Fibroblast of lung (primary cell): ENCODE measurements around the gene MAPK1IP1L. TPM values are rescaled to one million over a fixed set of nuclear protein-coding genes. Genes with fewer than 3 reads are reported as not detected.

Experiments
- DNase-seq, 2 donors: peaks; one replicate each; pipeline versions ENCODE4 v3.0.0 to v3.0.0-alpha.2; 2010; ENCODE audit warnings: low read depth in 2 of 2
- H2AFZ ChIP-seq: 2 replicates; pipeline ENCODE4 v1.5.1; 2012; ENCODE audit warnings: low read length, control low read depth, inconsistent platforms
- H3K27ac ChIP-seq: 2 replicates; pipeline ENCODE4 v1.5.1; 2011; ENCODE audit warnings: low read length, control low read depth; ENCODE audit not compliant: insufficient read depth
- H3K27me3 ChIP-seq: 2 replicates; pipeline ENCODE4 v1.5.1; 2011; ENCODE audit warnings: mild to moderate bottlenecking, low read length; ENCODE audit not compliant: control insufficient read depth, insufficient read depth
- H3K36me3 ChIP-seq: 2 replicates; pipeline ENCODE4 v1.5.1; 2011; ENCODE audit warnings: low read length; ENCODE audit not compliant: control insufficient read depth, insufficient read depth
- H3K4me1 ChIP-seq: 2 replicates; pipeline ENCODE4 v1.5.1; 2011; ENCODE audit warnings: low read length; ENCODE audit not compliant: control insufficient read depth, insufficient read depth; ENCODE audit errors: extremely low read depth
- H3K4me2 ChIP-seq: 2 replicates; pipeline ENCODE4 v1.5.1; 2011; ENCODE audit warnings: low read length, control low read depth; ENCODE audit not compliant: insufficient read depth; ENCODE audit errors: extremely low read depth
- H3K4me3 ChIP-seq, 4 experiments: fragments of 200-600 bp in 1 of 4; sonication (generic) in 1 of 4; replicated peaks in 1 of 4; 2 replicates each; pipeline ENCODE4 v1.5.1; 2011 to 2016; ENCODE audit warnings: low read length in 4 of 4, low read depth in 3 of 4, mild to moderate bottlenecking in 3 of 4, control low read depth in 2 of 4, inconsistent platforms in 1 of 4, mixed read lengths in 1 of 4; ENCODE audit not compliant: insufficient read depth in 1 of 4; ENCODE audit errors: control extremely low read depth in 1 of 4
- H3K79me2 ChIP-seq: 2 replicates; pipeline ENCODE4 v1.5.1; 2012; ENCODE audit warnings: mild to moderate bottlenecking, low read length, inconsistent platforms; ENCODE audit not compliant: control insufficient read depth, insufficient read depth
- H3K9ac ChIP-seq: 2 replicates; pipeline ENCODE4 v1.5.1; 2011; ENCODE audit warnings: mild to moderate bottlenecking, low read length, control low read depth; ENCODE audit not compliant: insufficient read depth
- H3K9me3 ChIP-seq: 2 replicates; pipeline ENCODE4 v1.5.1; 2012; ENCODE audit warnings: low read depth, low read length; ENCODE audit not compliant: control insufficient read depth, insufficient read depth
- H4K20me1 ChIP-seq: 2 replicates; pipeline ENCODE4 v1.5.1; 2011; ENCODE audit warnings: low read length; ENCODE audit not compliant: control insufficient read depth, insufficient read depth; ENCODE audit errors: extremely low read depth
- EZH2 ChIP-seq: IDR thresholded peaks from 2 replicates; pipeline ENCODE4 v1.5.1; 2012; ENCODE audit warnings: low read length, control low read depth, mild to moderate bottlenecking; ENCODE audit errors: missing control alignments
- polyA plus RNA-seq, 2 donors: library from polyadenylated mRNA; depleted of rRNA in 1 of 2; stranded (reverse) in 1 of 2; unstranded in 1 of 2; fragments of >200 nt; gene quantifications; 2 replicates each; pipeline ENCODE4 v1.2.1, GENCODE V29; 2011 to 2012; ENCODE audit warnings: missing spikeins in 1 of 2
- total RNA-seq: library from RNA; depleted of rRNA; stranded (reverse); fragments of >200 nt; gene quantifications from 2 replicates; pipeline ENCODE4 v1.2.1, GENCODE V29; 2014
- TF ChIP-seq, protein P1 (sequence below), 2 donors: IDR thresholded peaks in 1 of 2; conservative IDR thresholded peaks in 1 of 2; 1 replicate in 1 of 2; 2 replicates in 1 of 2; pipeline ENCODE4 v1.5.1; 2011 to 2012; ENCODE audit warnings: low read length in 2 of 2, control low read depth in 1 of 2, inconsistent platforms in 1 of 2, low read depth in 1 of 2, mild to moderate bottlenecking in 1 of 2

Gene MAPK1IP1L
- total and polyA plus RNA-seq, 2 donors (not counting 1 experiment from before 2014, with no cell fraction given) = 16.5 to 82.3 TPM

- Histone ChIP-seq H3K79me2 (no peaks in the 10 kb centered on the region), H4K20me1 (no peaks in the 10 kb centered on the region), H3K9ac (no peak overlapping the region), H3K36me3 (no peaks in the 10 kb centered on the region), H3K27me3 (no peaks in the 10 kb centered on the region), H3K27ac (no peak overlapping the region), H3K4me1 (peaks cover 10% of the 10 kb centered on the region), H3K9me3 (no peaks in the 10 kb centered on the region), H3K4me2 (no peak overlapping the region), H3K4me3 (no peak overlapping the region), H2AFZ (no peak overlapping the region)
- TF ChIP-seq, protein P1, sequence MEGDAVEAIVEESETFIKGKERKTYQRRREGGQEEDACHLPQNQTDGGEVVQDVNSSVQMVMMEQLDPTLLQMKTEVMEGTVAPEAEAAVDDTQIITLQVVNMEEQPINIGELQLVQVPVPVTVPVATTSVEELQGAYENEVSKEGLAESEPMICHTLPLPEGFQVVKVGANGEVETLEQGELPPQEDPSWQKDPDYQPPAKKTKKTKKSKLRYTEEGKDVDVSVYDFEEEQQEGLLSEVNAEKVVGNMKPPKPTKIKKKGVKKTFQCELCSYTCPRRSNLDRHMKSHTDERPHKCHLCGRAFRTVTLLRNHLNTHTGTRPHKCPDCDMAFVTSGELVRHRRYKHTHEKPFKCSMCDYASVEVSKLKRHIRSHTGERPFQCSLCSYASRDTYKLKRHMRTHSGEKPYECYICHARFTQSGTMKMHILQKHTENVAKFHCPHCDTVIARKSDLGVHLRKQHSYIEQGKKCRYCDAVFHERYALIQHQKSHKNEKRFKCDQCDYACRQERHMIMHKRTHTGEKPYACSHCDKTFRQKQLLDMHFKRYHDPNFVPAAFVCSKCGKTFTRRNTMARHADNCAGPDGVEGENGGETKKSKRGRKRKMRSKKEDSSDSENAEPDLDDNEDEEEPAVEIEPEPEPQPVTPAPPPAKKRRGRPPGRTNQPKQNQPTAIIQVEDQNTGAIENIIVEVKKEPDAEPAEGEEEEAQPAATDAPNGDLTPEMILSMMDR (conservative IDR thresholded peaks at IDR 0.05 in 1 of 2, IDR thresholded peaks at IDR 0.05 in 1 of 2; ENCODE audit: low read depth in 1 of 2, low read length in 2 of 2) = no peak
- TF ChIP-seq EZH2 = no peak
- DNase-seq = no peak
These were observed 59.8 kb downstream of the MAPK1IP1L start for GRCh38 chr14:55111122-55111708.

DNA sequence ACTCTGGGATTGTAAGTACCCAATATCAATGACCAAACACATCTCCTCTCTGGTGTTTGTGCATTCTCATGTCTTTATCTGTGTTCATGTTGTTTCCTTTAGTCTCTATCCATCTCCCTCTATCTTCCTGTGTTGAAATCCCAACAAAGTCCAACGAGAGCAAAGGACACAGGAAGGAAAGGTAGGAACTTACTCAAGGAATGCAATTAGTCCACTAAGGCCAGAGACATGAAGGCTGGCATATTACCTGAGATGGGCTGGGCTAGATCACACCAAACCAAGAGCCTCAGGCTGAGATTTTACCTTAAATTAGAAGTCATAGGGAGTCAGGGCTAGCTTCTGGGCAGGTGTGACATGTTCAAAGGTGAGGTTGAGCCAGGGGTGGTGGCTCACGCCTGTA is 63.3 kb downstream of the MAPK1IP1L start:
- no peak overlapping the region for H3K4me3 ChIP-seq
- no peak overlapping the region for H3K27ac ChIP-seq
- H3K9ac ChIP-seq = no peak overlapping the region
- TF ChIP-seq, protein P1 (conservative IDR thresholded peaks at IDR 0.05 in 1 of 2, IDR thresholded peaks at IDR 0.05 in 1 of 2; ENCODE audit: low read depth in 1 of 2, low read length in 2 of 2) = no peak
- no peak for TF ChIP-seq EZH2
- no peak overlapping the region for H2AFZ ChIP-seq
- H3K36me3 ChIP-seq = no peaks in the 10 kb centered on the region
- H3K9me3 ChIP-seq = no peaks in the 10 kb centered on the region
- no peak overlapping the region for H3K4me2 ChIP-seq
- H3K4me1 ChIP-seq = no peaks in the 10 kb centered on the region
- no peaks in the 10 kb centered on the region for H3K27me3 ChIP-seq
- no peaks in the 10 kb centered on the region for H4K20me1 ChIP-seq
- no peak for DNase-seq
- H3K79me2 ChIP-seq = no peaks in the 10 kb centered on the region

GRCh38 chr14:55115460-55115859 is 64.0 kb downstream of the MAPK1IP1L start:
- no peaks in the 10 kb centered on the region for H3K4me1 ChIP-seq
- no peaks in the 10 kb centered on the region for H4K20me1 ChIP-seq
- no peak overlapping the region for H3K4me3 ChIP-seq
- no peak for DNase-seq
- no peak overlapping the region for H3K27ac ChIP-seq
- no peak overlapping the region for H2AFZ ChIP-seq
- no peak overlapping the region for H3K9ac ChIP-seq
- no peaks in the 10 kb centered on the region for H3K9me3 ChIP-seq
- no peaks in the 10 kb centered on the region for H3K27me3 ChIP-seq
- TF ChIP-seq, protein P1 (conservative IDR thresholded peaks at IDR 0.05 in 1 of 2, IDR thresholded peaks at IDR 0.05 in 1 of 2; ENCODE audit: low read depth in 1 of 2, low read length in 2 of 2) = no peak
- TF ChIP-seq EZH2 = no peak
- no peaks in the 10 kb centered on the region for H3K36me3 ChIP-seq
- no peaks in the 10 kb centered on the region for H3K79me2 ChIP-seq
- H3K4me2 ChIP-seq = no peak overlapping the region
